ENCODE data around the gene MAGEC3.
"Not testable (repeated sequence)": the region's sequence is repeated elsewhere in the genome, so short reads cannot be mapped to it uniquely, and the experiment has no call there.

The MAGEC3 gene

DNA sequence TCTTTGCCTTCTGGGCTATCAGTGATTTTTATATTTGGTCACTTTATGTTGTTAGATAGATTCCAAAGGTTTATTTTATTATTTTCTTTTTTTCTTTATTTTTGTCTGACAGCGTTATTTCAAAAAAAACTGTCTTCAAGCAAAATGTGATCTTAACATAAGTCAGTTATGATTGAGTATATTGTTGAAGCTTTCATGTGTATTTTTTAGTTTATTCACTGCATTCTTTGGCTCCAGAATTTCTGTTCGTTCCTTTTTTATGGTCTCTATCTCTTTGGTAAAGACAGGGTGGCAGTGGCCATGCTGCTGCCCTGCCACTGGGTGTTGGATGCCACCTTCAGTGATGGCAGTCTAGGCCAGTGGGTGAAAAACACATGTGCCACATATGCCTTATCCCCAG lies at the start of gene MAGEC3:
Gene MAGEC3 (plus strand): TSS at position 301 of the 400 bp plus-strand sequence. CDS start 0 bp downstream, at position 301.
- no peak for DNase-seq (ENCODE audit: low read depth in 2 of 2)

DNA sequence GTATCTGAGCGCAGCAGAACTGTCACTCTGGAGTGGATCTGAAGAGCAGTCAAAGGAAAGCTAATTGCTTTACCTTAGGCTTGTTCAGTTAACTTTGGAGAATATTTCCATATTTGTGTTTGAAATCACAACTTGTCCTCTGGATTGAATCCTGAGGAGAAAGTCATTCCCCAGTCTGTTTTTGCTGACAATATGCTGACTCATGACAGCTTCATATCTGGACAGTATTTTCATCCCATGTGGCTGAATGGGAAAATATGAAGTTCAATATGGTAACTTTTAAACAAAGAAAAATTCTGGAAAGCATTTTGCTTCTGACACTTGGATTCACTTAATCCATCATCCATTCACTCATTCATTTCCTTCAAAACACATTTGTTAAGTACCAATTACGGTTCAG lies 46.3 kb upstream of the MAGEC3 start:
- no peak for DNase-seq (ENCODE audit: low read depth in 2 of 2)

GRCh38 chrX:141811438-141811837 lies 26.7 kb upstream of the MAGEC3 start:
- no peak for DNase-seq (ENCODE audit: low read depth in 2 of 2)

- no peak for DNase-seq (ENCODE audit: low read depth in 2 of 2)
These were observed 23.8 kb upstream of the MAGEC3 start for GRCh38 chrX:141814213-141814857.

- DNase-seq (ENCODE audit: low read depth in 2 of 2): no peak
These were observed 22.2 kb upstream of the MAGEC3 start for GRCh38 chrX:141815904-141816303.

GRCh38 chrX:141832247-141832646 lies 5.9 kb upstream of the MAGEC3 start:
- no peak for DNase-seq (ENCODE audit: low read depth in 2 of 2)

- no peak for DNase-seq (ENCODE audit: low read depth in 2 of 2)
These were observed 1.7 kb downstream of the MAGEC3 start for GRCh38 chrX:141839856-141840255.

- DNase-seq (ENCODE audit: low read depth in 2 of 2): no peak
These were observed 19.4 kb downstream of the MAGEC3 start for GRCh38 chrX:141857479-141857878.

DNA sequence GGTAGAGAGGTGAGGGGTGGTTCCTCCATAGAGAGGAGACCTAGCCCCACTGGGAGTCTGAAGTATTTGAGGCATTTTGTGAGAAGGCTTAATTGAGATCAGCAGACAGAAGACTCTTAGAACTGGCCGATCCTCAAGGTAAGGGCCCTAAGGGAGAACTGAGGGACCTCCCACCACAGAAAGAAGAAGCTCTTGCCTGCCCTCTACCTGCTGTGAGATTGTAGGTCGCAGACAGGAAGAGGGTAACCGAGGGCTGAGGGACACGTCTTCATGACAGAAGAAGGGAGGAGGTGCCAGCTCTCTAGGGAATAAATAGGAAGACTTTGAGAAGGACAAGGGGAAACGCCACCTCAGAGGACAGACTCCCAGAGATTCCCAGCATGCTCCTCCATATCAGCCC lies 41.5 kb downstream of the MAGEC3 start:
- no peak for DNase-seq (ENCODE audit: low read depth in 2 of 2)

DNA sequence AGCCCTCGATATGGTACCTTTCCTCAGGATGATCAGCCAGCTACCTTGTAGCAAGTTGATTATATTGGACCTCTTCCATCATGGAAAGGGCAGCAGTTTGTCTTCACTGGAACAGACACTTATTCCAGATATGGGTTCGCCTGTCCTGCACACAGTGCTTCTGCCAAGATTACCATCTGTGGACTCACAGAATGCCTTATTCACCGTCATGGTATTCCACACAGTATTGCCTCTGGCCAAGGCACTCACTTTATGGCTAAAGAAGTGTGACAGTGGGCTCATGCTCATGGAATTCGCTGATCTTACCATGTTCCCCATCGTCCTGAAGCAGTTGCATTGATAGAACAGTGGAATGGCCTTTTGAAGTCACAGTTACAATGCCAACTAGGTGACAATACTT lies 50.7 kb downstream of the MAGEC3 start:
- not testable (repeated sequence) for DNase-seq (ENCODE audit: low read depth in 2 of 2)

- DNase-seq (ENCODE audit: low read depth in 2 of 2): no peak
These were observed 56.6 kb downstream of the MAGEC3 start for GRCh38 chrX:141894733-141895132.

GRCh38 chrX:141897690-141898089 lies 59.6 kb downstream of the MAGEC3 start:
- no peak for DNase-seq (ENCODE audit: low read depth in 2 of 2)

DNA sequence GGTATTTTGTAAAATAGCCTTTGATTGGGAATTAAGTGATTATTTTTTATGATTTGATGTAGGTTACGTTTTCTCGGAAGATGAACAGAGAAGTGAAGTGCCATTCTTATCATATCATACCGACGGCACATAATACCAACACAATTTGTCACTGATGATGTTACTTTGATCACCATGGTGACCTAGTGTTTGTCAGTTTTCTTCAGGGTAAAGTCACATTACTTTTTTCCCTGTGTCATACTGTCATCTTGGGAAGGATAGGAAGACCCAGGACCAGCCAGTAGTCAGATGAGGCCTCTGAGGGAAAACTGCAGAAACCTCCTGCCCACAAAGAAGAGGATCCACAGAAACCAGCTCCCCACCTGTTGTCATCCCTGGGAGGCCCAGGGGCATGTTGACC lies 64.2 kb downstream of the MAGEC3 start:
- DNase-seq (ENCODE audit: low read depth in 2 of 2): no peak

GRCh38 chrX:141903400-141904155 lies 65.5 kb downstream of the MAGEC3 start, which contains the start of gene MAGEC1:
Gene MAGEC1, plus strand, starts transcription at chrX:141903894. Its CDS starts 1,179 bp downstream, at chrX:141905073.
- no peak for DNase-seq (ENCODE audit: low read depth in 2 of 2)

- DNase-seq (ENCODE audit: low read depth in 2 of 2): no peak
These were observed 66.1 kb downstream of the MAGEC3 start for GRCh38 chrX:141904262-141904661.

DNA sequence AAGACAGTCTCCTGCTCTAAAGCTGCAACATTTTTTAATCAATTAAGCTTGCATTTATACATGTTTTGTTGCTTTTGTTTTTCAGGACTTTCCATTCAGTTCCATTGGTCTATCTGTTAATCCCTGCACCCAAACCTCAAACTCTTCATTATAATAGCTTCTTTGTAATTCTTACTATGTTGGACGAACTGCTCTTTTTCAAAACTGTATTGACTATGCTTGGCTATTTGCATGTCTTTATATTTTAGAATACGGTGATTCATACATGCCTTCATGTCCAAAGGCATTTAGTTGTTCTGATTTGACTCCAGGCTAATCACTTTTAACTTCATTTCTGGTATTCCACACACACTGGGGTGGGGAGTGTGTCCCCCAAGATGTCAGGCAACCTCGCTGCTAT lies 79.7 kb downstream of the MAGEC3 start:
- no peak for DNase-seq (ENCODE audit: low read depth in 2 of 2)

- DNase-seq (ENCODE audit: low read depth in 2 of 2): no peak
These were observed 86.2 kb downstream of the MAGEC3 start for GRCh38 chrX:141924293-141924692.

GRCh38 chrX:141928432-141928831 lies 90.3 kb downstream of the MAGEC3 start:
- DNase-seq (ENCODE audit: low read depth in 2 of 2): no peak

- DNase-seq (ENCODE audit: low read depth in 2 of 2): no peak
These were observed 96.0 kb downstream of the MAGEC3 start for GRCh38 chrX:141934059-141934641.

GRCh38 chrX:141935645-141936044 lies 97.5 kb downstream of the MAGEC3 start:
- DNase-seq (ENCODE audit: low read depth in 2 of 2): no peak

DNA sequence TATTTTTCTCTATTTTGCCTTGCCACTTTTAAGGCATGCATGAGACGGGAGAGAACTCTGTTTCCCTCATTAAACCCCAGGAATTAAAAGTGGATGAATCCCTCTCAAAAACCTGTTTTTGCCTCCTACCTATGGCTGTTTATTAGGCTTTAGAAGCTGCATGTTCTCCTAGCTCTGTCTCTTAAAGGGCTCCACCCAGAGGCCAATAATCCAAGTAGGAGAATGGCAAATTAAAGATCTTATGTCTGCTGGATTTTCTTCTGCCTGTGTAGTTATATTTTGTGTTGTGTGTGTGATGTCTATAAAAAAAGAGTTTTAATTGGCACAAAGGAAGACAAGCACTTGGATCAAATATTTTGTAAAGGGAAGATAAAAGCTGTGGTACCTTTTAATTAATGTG lies 98.0 kb downstream of the MAGEC3 start:
- DNase-seq (ENCODE audit: low read depth in 2 of 2): no peak

- no peak for DNase-seq (ENCODE audit: low read depth in 2 of 2)
These were observed 103.1 kb downstream of the MAGEC3 start for GRCh38 chrX:141941234-141941633.

GRCh38 chrX:141945426-141945825 lies 107.3 kb downstream of the MAGEC3 start:
- no peak for DNase-seq (ENCODE audit: low read depth in 2 of 2)
